Aorta (tissue), 5 donors: ENCODE measurements around the gene RAB29. TPM values are rescaled to one million over a fixed set of nuclear protein-coding genes. Genes with fewer than 3 reads are reported as not detected.
"Not testable (repeated sequence)": the region's sequence is repeated elsewhere in the genome, so short reads cannot be mapped to it uniquely, and the experiment has no call there.

ENCODE experiments used
- ATAC-seq: fragments of 200-7000 bp; cut with Tn5 transposase; one replicate; pipeline ENCODE4 v1.9.1; 2022; ENCODE audit warnings: moderate library complexity; ENCODE audit not compliant: low FRiP score
- DNase-seq, 2 donors: peaks; one replicate each; pipeline ENCODE4 v3.0.0-alpha.2; 2020
- H3K27ac ChIP-seq, 2 donors: one replicate each; pipeline ENCODE4 v1.5.1; 2013; ENCODE audit warnings: low read length in 2 of 2, mild to moderate bottlenecking in 2 of 2, moderate library complexity in 2 of 2, control low read depth in 1 of 2, inconsistent platforms in 1 of 2, low read depth in 1 of 2
- H3K27me3 ChIP-seq, 2 donors: one replicate each; pipeline ENCODE4 v1.6.1; 2013; ENCODE audit warnings: control low read depth in 1 of 2, low read length in 1 of 2, mild to moderate bottlenecking in 1 of 2, moderate library complexity in 1 of 2; ENCODE audit not compliant: insufficient read depth in 2 of 2, control insufficient read depth in 1 of 2
- H3K36me3 ChIP-seq, 2 donors: one replicate each; pipeline ENCODE4 v1.6.1; 2013; ENCODE audit warnings: control low read depth in 1 of 2, low read length in 1 of 2, mild to moderate bottlenecking in 1 of 2; ENCODE audit not compliant: insufficient read depth in 2 of 2, control insufficient read depth in 1 of 2
- H3K4me1 ChIP-seq, 2 donors: one replicate each; pipeline ENCODE4 v1.6.1; 2013; ENCODE audit warnings: low read length in 2 of 2, control low read depth in 1 of 2, mild to moderate bottlenecking in 1 of 2, moderate library complexity in 1 of 2; ENCODE audit not compliant: insufficient read depth in 2 of 2, control insufficient read depth in 1 of 2
- H3K4me3 ChIP-seq, 2 donors: one replicate each; pipeline ENCODE4 v1.5.1; 2013; ENCODE audit warnings: low read length in 2 of 2, control low read depth in 1 of 2, mild to moderate bottlenecking in 1 of 2
- H3K9me3 ChIP-seq: one replicate; pipeline ENCODE4 v1.6.1; 2013; ENCODE audit warnings: mild to moderate bottlenecking, low read length; ENCODE audit not compliant: control insufficient read depth
- WGBS, 2 donors: extraction: QIAGEN DNeasy Blood & Tissue Kit; methylation state at CpG; one replicate each; pipeline ENCODE4 v1.1.7; 2013; 5-methylcytosine and 5-hydroxymethylcytosine counted together
- intact Hi-C, 2 donors: fragments of 100-400 bp; cut with DNase I; formaldehyde crosslinking; loops; one replicate each; pipeline versions ENCODE4 v1.14.2 to v1.15.0; 2022
- polyA plus RNA-seq, 2 donors: library from polyadenylated mRNA; stranded (reverse); fragments of 200-250 nt; gene quantifications; one replicate each; pipeline ENCODE4 v1.2.3, GENCODE V29; 2013
- total RNA-seq, 2 donors: library from RNA; stranded (reverse); fragmentation: NEBNext Ultra II Directional; extraction: Animal tissue kit (Norgen Biotek cat#: 25700); gene quantifications; one replicate each; pipeline ENCODE4 v1.2.1, GENCODE V29; 2021
- donor health status: healthy with polysubstance abuse.
- donor health status: Bipolar disorder and iron deficiency.
- donor health status: DM: no; HTN: no; CAD: no.
- donor health status: DM: no; HTN: no; CAD: no.
- donor health status: DM: yes; HTN: yes; CAD: no.

Gene RAB29
- total and polyA plus RNA-seq, 4 donors, result 19.5 to 38.9 (median 32.0) TPM

GRCh38 chr1:205735218-205735617 is 40.1 kb downstream of the RAB29 start:
- no peaks in the 10 kb centered on the region for H3K27me3 ChIP-seq
- ATAC-seq (no peak), DNase-seq (no peak)
- no peak overlapping the region for H3K4me3 ChIP-seq
- intact Hi-C loops, result no loop called here
- 61 to 73% methylated on average over 1 of the region's 1 CpG for WGBS, 2 donors
- H3K9me3 ChIP-seq, result no peaks in the 10 kb centered on the region
- H3K4me1 ChIP-seq, result peaks cover 0 to 2% of the 10 kb centered on the region in 2 donors
- no peaks in the 10 kb centered on the region for H3K36me3 ChIP-seq
- H3K27ac ChIP-seq, result no peak overlapping the region

DNA sequence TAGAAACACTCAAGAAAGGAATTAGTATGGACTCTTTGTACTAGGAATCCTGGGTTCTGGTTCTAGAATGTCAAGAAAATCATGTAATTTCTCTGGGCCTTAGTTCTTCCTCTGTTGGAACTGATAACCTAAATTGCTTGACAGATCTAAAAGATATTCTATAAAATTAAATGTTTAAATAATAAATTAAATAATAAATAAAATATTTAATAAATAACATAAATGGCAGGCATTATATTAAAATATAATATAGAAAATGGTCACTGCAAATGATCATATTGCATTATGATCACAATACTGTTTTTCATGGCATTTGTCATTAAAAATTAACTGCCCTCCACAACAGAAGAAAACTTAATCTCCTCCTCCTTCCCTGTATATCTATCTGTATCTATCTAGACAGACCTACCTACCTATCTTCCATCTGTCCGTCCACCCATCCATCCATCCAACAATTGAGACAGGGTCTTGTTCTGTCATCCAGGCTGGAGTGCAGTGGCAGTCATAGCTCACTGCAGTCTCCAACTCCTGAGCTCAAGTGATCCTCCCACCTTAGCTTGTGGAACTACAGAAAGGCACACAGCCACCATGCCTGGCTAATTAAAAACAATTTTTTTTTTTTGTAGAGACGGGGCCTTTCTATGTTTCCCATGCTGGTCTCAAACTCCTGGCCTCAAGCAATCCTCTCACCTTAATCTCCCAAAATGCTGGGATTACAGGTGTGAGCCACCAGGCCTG is 41.7 kb downstream of the RAB29 start:
- Histone ChIP-seq H3K4me1 (peaks cover 0 to 2% of the 10 kb centered on the region in 2 donors), H3K4me3 (no peak overlapping the region), H3K27ac (no peak overlapping the region), H3K36me3 (no peaks in the 10 kb centered on the region), H3K27me3 (no peaks in the 10 kb centered on the region), H3K9me3 (no peaks in the 10 kb centered on the region)
- intact Hi-C loops, result no loop called here
- DNase-seq (no peak), ATAC-seq (no peak)
- WGBS, 2 donors, result 67 to 69% methylated on average over 2 of the region's 2 CpGs

GRCh38 chr1:205729945-205730610 is 45.2 kb downstream of the RAB29 start:
- H3K36me3 ChIP-seq, result no peaks in the 10 kb centered on the region
- no peaks in the 10 kb centered on the region for H3K27me3 ChIP-seq
- no peak overlapping the region for H3K27ac ChIP-seq
- H3K4me3 ChIP-seq, result no peak overlapping the region
- DNase-seq, result no peak
- intact Hi-C loops, result no loop called here
- H3K4me1 ChIP-seq, result no peaks in the 10 kb centered on the region
- H3K9me3 ChIP-seq, result no peaks in the 10 kb centered on the region
- no peak for ATAC-seq
- WGBS, 2 donors, result 94 to 95% methylated on average over 9 of the region's 9 CpGs

DNA sequence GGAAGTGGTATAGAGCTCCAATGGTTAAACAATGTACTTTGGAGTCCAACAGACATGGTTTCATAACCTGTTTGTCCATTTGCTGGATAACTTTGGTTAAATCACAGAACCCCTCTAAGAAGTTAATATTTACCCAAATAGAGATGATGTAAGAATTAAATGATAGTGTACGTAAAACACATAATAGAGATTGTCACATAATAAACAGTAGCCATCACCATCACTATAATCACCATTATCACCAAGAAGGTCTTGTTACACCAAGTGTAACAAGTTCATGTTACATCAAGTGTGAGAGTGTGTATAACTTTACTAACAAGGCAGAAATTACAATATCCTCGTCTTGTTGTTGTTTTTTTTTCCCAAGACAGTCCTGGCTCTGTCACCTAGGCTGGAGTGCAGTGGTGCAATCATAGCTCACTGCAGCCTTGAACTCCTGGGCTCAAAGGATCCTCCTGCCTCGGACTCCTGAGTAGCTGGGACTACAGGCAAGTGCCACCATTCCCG is 48.6 kb downstream of the RAB29 start:
- no peak overlapping the region for H3K4me3 ChIP-seq
- no peak for DNase-seq
- H3K27ac ChIP-seq, result no peak overlapping the region
- ATAC-seq, result no peak
- no peaks in the 10 kb centered on the region for H3K9me3 ChIP-seq
- 76 to 83% methylated on average over 4 of the region's 4 CpGs for WGBS, 2 donors
- no peaks in the 10 kb centered on the region for H3K36me3 ChIP-seq
- intact Hi-C loops, result no loop called here
- no peaks in the 10 kb centered on the region for H3K27me3 ChIP-seq
- no peaks in the 10 kb centered on the region for H3K4me1 ChIP-seq

DNA sequence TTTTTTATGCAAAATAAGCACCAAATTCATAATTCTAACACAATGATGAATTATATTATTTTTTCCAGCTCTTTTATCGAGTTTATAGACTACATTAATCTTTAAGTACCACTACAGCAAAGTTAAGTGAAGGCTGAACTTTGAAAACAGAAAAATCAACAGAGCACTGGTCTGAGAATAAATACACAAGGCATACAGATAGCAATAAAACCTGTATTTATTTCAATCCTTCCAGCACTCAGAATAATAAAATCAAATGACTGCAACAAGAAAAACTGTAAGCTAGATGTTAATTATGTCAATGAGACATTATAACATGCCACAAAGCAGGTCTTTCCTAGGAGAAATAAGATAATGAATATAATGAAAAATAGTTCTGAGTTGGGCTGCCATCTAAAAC is 49.8 kb downstream of the RAB29 start:
- no peaks in the 10 kb centered on the region for H3K9me3 ChIP-seq
- 15 to 32% methylated on average over 1 of the region's 1 CpG for WGBS, 2 donors
- no peaks in the 10 kb centered on the region for H3K36me3 ChIP-seq
- H3K27me3 ChIP-seq, result no peaks in the 10 kb centered on the region
- intact Hi-C loops, result no loop called here
- no peaks in the 10 kb centered on the region for H3K4me1 ChIP-seq
- no peak overlapping the region for H3K4me3 ChIP-seq
- DNase-seq (no peak), ATAC-seq (no peak)
- H3K27ac ChIP-seq, result no peak overlapping the region

- DNase-seq, H3K4me3 ChIP-seq, ATAC-seq, H3K27ac ChIP-seq, H3K4me1 ChIP-seq, H3K36me3 ChIP-seq, H3K27me3 ChIP-seq, intact Hi-C loops, H3K9me3 ChIP-seq: not testable (repeated sequence)
- WGBS, 2 donors, result 100% methylated on average over 2 of the region's 2 CpGs
Measured at GRCh38 chr1:205720740-205721139, 54.5 kb downstream of the RAB29 start.

GRCh38 chr1:205719762-205720161 is 55.5 kb downstream of the RAB29 start:
- intact Hi-C loops, result no loop called here
- ATAC-seq (no peak), DNase-seq (no peak)
- no peaks in the 10 kb centered on the region for H3K9me3 ChIP-seq
- no peaks in the 10 kb centered on the region for H3K27me3 ChIP-seq
- H3K4me1 ChIP-seq, result no peaks in the 10 kb centered on the region
- no peak overlapping the region for H3K4me3 ChIP-seq
- H3K36me3 ChIP-seq, result peaks cover 9 to 10% of the 10 kb centered on the region in 2 donors
- no peak overlapping the region for H3K27ac ChIP-seq

GRCh38 chr1:205719015-205719414 is 56.3 kb downstream of the RAB29 start:
- H3K36me3 ChIP-seq, result peaks cover 9 to 10% of the 10 kb centered on the region in 2 donors

More at GRCh38 chr1:205719015-205719414, 56.3 kb downstream of the RAB29 start:
- DNase-seq (no peak), ATAC-seq (no peak)
- Histone ChIP-seq H3K4me1 (no peaks in the 10 kb centered on the region), H3K4me3 (no peak overlapping the region), H3K27me3 (no peaks in the 10 kb centered on the region), H3K9me3 (no peaks in the 10 kb centered on the region), H3K27ac (no peak overlapping the region)
- intact Hi-C loops, result no loop called here
- 58 to 67% methylated on average over 3 of the region's 3 CpGs for WGBS, 2 donors
